HG03060 (cell line): ENCODE data around the gene NIPAL4.
"Not testable (repeated sequence)": the region's sequence is repeated elsewhere in the genome, so short reads cannot be mapped to it uniquely, and the experiment has no call there.

ENCODE experiments used
- ATAC-seq: cut with Tn5 transposase; IDR thresholded peaks from one replicate; pipeline ENCODE4 v1.9.1; 2021; ENCODE audit warnings: low read depth, moderate number of reproducible peaks; ENCODE audit not compliant: unreplicated experiment

The NIPAL4 gene

GRCh38 chr5:157459715-157460599 is at the start of gene NIPAL4:
NIPAL4 (plus strand) TSS chr5:157460213; CDS start chr5:157460321, 108 bp downstream.
- ATAC-seq = no peak

DNA sequence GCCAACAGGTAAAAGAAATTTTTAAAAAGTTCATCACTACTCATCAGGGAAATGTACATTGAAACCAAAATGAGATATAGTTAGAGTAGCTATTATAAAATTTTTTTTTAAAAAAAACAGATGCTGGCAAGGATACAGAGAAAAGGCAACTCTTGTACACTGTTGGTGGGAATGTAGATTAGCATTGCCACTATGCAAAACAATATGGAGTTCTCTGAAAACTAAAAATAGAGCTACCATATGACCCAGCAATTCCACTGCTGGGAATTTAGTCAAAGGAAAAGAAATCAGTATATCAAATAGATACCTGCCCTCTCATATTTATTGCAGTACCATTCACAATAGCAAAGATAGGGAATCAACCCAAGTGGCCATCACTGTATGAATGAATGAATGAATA is 44.2 kb upstream of the NIPAL4 start:
- no peak for ATAC-seq

GRCh38 chr5:157419521-157419920 is 40.5 kb upstream of the NIPAL4 start:
- ATAC-seq = not testable (repeated sequence)

- ATAC-seq = not testable (repeated sequence)
Measured at GRCh38 chr5:157429920-157430319, 30.1 kb upstream of the NIPAL4 start.

GRCh38 chr5:157431544-157432200 is 28.3 kb upstream of the NIPAL4 start:
- peak; percentile 60 for ATAC-seq

GRCh38 chr5:157434096-157434495 is 25.9 kb upstream of the NIPAL4 start:
- no peak for ATAC-seq

DNA sequence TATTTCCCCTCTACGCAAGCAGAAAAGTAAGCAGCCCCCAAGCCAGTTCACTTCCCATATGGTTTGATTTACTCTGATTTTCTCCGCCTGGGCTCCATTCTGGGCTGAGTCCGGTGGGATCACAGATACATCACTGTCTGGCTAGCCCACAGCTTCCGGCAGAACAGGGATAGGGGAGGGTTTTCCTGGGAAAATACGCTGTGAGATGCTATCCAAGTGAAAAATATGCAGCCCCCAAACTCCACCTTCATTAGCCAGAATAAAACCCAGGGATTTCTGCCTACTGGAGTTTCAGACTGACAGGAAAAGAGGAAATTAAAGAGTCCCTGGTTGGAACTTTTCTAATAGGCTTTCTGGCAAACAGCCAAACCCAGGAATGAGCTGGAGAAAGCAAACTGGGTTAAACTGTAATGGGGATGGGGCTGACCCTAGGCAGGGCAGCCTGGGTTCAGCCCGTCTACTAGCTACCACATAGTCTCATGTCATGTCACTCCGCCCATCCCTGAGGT is 16.9 kb upstream of the NIPAL4 start:
- no peak for ATAC-seq

- ATAC-seq = no peak
Measured at GRCh38 chr5:157444224-157444623, 15.8 kb upstream of the NIPAL4 start.

- no peak for ATAC-seq
Measured at GRCh38 chr5:157445745-157446411, 14.1 kb upstream of the NIPAL4 start.

GRCh38 chr5:157446412-157446935 is 13.5 kb upstream of the NIPAL4 start:
- ATAC-seq = no peak

DNA sequence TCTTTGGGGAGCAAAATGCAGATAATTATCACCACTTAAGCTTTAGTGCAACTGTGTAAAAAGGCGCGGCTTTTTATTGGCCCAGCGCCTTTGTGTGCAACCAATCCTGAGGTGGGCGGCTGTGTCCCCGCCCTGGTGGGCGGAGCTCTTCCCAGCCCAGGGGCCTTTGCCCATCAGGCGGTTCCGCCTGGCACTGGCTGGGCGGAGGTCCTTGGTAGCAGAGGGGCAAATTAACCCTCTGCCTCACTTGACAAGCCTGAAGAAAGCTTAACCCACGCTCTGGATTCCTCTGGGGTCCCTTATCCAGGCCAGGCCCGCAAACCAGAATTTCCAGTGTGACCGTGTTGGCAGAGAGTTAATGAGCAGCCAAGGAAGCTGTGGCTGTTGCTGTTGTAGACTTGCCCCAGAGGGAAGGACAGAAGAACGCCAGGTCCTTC is 12.8 kb upstream of the NIPAL4 start:
- ATAC-seq = no peak

GRCh38 chr5:157449011-157449723 is 10.8 kb upstream of the NIPAL4 start:
- ATAC-seq = no peak

- no peak for ATAC-seq
Measured at GRCh38 chr5:157450024-157450423, 10.0 kb upstream of the NIPAL4 start.

DNA sequence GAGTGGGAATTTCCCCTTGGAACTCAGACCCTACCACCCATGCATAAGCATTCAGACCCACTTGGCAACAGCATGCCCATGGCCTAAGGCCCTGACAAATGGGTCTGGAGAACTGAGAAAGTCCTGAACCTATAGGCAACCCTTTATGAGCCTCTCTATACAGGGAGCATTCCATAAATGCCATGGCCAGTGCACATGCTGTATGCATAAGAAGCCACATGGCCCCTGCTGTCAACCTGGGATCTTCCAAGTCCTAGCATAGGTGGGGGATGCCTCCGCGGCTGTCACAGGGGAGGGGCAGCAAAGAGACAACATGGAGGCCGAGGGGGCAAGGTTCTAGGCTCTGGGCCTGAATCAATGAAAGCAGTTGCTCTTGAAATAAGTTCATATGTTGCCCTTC is 8.2 kb upstream of the NIPAL4 start:
- ATAC-seq = no peak

DNA sequence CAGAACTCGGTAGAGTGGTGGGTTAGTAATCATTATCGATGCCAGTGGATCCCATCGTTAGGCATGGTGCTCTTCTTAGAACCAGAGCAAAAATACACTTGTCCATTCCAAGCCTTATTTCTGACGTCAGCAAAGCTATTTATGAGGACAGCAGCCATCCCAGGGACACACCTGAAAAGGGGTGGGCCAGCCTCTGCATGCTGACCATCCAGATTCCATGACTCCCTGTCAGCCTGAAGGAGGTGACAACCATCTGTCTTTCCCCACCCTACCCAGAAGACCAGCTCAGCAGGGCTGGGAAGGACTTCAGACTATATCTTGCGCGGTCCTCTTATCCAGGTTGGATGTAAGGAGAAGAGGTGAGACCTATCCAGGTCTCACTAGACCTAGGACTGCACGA is 5.7 kb upstream of the NIPAL4 start:
- no peak for ATAC-seq

GRCh38 chr5:157455057-157455456 is 5.0 kb upstream of the NIPAL4 start:
- ATAC-seq = no peak

DNA sequence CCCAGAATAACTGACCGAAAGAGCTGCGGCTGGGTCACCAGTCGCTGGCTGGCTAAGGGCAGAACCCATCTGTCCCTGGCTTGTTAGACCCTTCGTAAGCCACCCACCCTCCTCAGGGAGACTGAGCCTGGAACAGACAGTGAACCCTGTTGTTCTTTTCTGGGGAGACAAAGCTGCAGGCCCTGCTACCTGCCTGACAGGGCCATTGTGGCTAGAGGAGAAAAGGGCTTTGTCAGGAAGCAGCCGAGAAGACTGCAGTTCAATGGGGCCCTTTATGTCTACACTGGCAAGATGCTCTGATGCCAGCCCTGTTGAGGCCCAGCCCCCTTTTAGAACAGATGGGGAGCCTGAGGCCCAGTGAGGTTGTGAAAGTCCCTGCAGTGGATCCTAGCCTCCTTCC is 3.7 kb upstream of the NIPAL4 start:
- ATAC-seq = no peak

- ATAC-seq = no peak
Measured at GRCh38 chr5:157457391-157457790, 2.6 kb upstream of the NIPAL4 start.

- no peak for ATAC-seq
Measured at GRCh38 chr5:157458835-157459234, 1.2 kb upstream of the NIPAL4 start.
